ENCODE measurements around the gene RHOA. TPM values are rescaled to one million over a fixed set of nuclear protein-coding genes. Genes with fewer than 3 reads are reported as not detected.

The RHOA gene
- total RNA-seq, 1 experiment from 2014 or later: 627 TPM

GRCh38 chr3:49324768-49325167 lies 87.0 kb downstream of the RHOA start:
- no peak for DNase-seq (ENCODE audit: low read depth)

DNA sequence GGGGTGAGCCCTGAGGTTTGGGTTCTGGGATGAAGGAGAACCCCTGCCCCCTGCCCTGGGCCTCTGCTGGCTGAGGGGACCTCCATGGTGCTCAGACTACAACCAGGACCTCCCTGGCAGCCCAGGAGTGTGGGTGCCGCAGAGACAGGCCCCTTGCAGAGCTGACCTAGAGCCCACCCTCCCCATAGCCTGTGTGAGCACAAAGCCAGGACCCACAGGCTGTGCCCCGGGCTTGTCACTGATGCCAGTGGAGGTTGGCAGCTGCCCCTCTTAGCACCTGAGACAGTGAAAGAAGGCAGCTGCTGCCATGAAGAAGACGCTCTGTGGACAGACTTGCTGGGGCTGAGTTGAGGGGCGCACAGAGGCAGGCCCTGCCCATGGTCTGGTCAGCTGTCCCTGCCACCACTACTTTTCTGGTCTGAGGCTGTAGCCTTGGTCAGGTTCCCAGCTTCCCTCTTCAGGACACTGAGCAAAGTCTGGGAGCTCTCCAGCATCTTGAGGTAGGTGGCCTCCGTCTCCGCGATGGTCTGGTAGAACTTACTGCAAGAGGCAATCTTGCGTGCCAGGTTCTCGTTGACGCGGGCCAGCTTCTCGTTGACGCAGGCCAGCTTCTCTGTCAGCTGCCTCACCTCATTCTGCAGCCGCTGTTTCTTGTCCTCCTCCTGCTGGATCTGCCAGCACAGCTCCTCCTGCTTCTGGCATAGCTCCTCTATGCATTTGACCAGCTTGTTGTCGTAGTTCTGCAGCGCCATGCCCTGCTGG lies 94.9 kb downstream of the RHOA start:
- no peak for DNase-seq (ENCODE audit: low read depth)

GRCh38 chr3:49313896-49314688 lies 97.7 kb downstream of the RHOA start:
- DNase-seq (ENCODE audit: low read depth): no peak

- no peak for DNase-seq (ENCODE audit: low read depth)
Observed at GRCh38 chr3:49311283-49311682, 100.5 kb downstream of the RHOA start.

DNA sequence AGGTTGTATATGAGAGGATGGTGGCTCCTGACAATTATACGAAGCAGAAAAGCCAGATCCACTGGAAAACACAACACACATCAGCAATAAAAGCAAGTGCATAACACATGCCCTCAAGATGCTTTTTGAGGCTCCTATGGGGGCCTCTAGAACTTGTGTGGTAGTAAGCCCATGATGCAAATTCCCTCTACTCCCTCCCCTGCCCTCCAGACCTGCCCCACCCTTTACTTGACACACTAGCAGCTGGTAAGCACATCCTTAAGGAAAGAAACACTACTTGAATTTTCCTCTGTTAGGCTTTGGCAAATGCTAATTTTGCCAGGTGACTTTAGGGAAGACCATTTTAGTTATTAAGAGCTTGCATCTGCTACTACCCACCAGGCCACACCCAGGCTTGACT lies 101.1 kb downstream of the RHOA start:
- no peak for DNase-seq (ENCODE audit: low read depth)

Other genes starting within 250 kb of the RHOA start
- 26.0 and 32.8 TPM in 2 replicates for gene CCDC71, start 245.6 kb downstream of the RHOA start, total RNA-seq (2014; rRNA removed; shearing (Covaris generic))
- 28.1 and 28.7 TPM in 2 replicates for gene KLHDC8B, start 240.4 kb downstream of the RHOA start, total RNA-seq (2014; rRNA removed; shearing (Covaris generic))
- 0.84 and 0.88 TPM in 2 replicates for gene C3orf62, start 134.7 kb downstream of the RHOA start, total RNA-seq (2014; rRNA removed; shearing (Covaris generic))
- 12.9 and 14.5 TPM in 2 replicates for gene USP4, start 71.9 kb downstream of the RHOA start, total RNA-seq (2014; rRNA removed; shearing (Covaris generic))
- not detected in 2 replicates for gene GPX1, start 53.6 kb downstream of the RHOA start, total RNA-seq (2014; rRNA removed; shearing (Covaris generic))
- 22.9 and 24.3 TPM in 2 replicates for gene TCTA, start 447 bp upstream of the RHOA start, total RNA-seq (2014; rRNA removed; shearing (Covaris generic))
- gene AMT, start 10.5 kb upstream of the RHOA start, total RNA-seq (2014; rRNA removed; shearing (Covaris generic)): 1.5 TPM in 1 of 2 replicates, not detected in the other
- gene NICN1, start 17.3 kb upstream of the RHOA start, total RNA-seq (2014; rRNA removed; shearing (Covaris generic)): 2.4 and 4.2 TPM in 2 replicates
- gene DAG1, start 58.3 kb upstream of the RHOA start, total RNA-seq (2014; rRNA removed; shearing (Covaris generic)): 75.7 and 88.6 TPM in 2 replicates
- gene BSN, start 142.5 kb upstream of the RHOA start, total RNA-seq (2014; rRNA removed; shearing (Covaris generic)): under 0.01 and 0.10 TPM in 2 replicates